Activated CD8-positive, alpha-beta memory T cell treated with anti-CD3 and anti-CD28 coated beads for 1 hour (primary cell): ENCODE measurements around the gene ARHGAP33.
"Not testable (repeated sequence)": the region's sequence is repeated elsewhere in the genome, so short reads cannot be mapped to it uniquely, and the experiment has no call there.

Experiments used
- DNase-seq, 2 donors: peaks; one replicate each; pipeline ENCODE4 v3.0.0-alpha.2; 2020; ENCODE audit warnings: low read depth in 1 of 2; ENCODE audit errors: extremely low read depth in 1 of 2

The ARHGAP33 gene

GRCh38 chr19:35754370-35755130, 20.8 kb upstream of the ARHGAP33 start:
- DNase-seq = no peak

- DNase-seq = no peak
Observed at GRCh38 chr19:35755131-35755549, 20.2 kb upstream of the ARHGAP33 start.

DNA sequence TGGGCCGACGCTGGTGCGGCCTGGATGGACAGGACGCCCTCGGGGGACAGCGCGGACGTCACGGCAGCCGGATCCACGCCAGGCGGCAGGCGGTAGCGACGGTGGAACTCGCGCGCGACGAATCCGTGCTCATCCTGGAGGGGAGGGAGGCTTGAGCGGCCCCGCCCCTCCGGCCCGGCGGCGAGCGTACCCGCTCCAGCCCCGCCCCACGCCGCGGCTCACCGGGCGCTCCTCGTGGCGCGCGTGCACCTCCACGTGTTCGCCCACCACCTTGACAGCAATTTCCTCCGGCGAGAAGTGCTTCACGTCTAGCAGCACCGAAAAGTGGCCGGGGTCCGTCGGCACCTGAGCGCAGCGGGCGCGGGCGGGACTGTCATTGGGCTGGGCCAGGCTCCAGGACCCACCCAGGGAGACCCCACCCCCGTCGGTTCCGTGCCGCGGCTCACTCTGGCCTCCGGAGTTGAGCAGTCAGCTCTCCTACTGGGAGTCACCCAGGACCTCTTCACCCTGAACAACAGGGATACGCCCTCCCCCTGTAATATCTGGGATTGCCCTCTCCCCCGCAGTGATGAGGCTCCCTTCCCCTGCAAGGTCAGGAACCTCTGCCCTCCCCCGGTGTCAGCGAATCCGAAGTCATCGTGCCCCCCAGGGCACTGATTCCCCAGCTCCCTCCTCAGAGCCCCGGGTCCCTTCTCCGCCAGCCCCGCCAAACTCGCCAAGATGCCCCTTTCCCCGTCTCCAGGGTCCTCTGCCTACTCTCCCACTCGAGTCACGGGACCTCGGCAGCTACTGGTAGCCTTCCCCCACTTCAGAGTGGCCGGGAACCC, 19.6 kb upstream of the ARHGAP33 start:
- no peak for DNase-seq

DNA sequence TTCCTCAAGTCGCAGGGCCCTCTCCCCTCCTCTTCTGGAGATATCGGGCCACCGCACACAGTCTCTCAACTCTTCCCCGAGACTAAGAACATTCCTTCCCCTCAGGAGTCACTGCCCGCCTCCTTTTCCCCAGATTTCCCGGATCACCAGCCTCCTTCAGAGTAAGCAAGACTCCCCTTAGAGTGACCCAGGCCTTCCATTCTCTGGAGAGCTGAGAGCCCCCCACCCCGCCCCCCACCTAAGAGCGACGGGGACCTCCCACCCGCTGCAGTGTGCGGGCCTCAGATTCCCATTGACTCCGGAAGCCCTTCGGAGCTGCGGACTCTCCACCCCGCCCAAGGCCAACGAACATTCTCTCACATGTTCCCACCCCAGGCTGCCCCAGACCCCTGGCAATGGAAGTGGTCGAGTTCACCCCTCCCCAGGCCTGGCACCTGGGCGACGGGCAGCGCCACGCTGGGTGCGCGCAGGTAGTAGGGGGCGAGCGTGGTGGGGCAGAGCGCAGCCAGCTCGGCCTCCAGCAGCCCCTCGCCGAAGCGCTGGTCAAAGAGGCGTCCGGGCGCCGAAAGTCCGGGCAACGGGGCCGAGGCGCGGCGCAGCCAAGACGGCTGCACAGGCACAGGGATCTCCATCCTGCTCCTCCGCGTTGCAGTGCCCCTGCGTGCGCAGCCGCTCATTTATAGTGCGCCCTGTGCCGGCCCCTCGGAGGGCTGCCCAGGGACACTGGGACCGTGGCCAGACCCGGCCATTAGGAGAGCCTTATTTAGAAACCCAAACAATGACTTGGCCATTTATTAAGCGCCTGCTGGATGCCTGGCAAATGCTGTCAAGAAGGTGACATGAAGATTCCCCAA, 18.8 kb upstream of the ARHGAP33 start, which contains the start of gene HSPB6:
TSS of gene HSPB6 (minus strand) at position 653 of the 854 bp plus-strand sequence. CDS start at position 632, 21 bp downstream.
- no peak for DNase-seq

GRCh38 chr19:35757231-35757748, 18.1 kb upstream of the ARHGAP33 start:
- DNase-seq = no peak

DNA sequence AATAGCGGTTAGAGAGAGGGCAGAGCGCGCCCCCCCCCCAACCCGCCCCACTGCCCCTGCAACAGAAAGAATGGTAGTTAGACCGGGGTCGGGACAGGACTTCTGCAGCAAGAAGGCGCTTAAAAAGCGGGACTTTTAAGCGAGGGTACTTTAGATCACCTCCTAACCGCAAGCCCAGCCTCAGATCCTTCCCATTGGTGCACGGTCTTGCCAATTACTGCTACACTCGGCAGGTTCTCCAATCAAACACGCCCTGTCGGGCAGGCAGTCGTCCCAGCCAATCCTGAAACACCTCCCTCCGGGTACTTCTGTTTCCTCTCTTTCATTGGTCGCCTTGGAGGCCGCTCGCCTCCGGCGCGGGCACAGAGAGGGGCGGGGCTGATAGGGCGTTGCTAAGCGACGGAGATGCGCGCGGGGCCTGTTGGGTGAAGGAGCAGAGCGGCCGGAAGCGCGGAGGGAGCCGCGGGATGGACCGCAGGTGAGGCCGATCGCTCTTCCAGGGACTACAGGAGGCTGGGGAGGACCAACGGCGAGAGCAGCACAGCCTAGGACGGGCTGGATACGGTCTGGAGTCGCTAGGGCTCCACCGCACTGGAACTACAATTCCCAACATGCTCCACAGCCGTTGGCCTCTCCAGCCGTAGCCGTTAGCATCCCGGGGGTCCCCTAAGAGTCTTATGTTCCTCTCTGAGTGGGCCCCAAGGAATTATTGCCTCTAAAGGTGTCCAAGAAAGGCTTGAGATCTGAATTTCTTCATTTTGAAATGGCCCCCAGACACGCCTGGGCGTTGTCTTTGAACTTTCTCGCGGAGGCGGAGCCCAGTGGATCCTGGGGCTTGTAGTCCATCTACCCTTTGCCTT, 17.4 kb upstream of the ARHGAP33 start, which contains the start of gene PROSER3:
TSS of gene PROSER3 (plus strand) at position 428 of the 860 bp plus-strand sequence. CDS start at position 468, 40 bp downstream.
- peak; percentile 94 to 96 for DNase-seq

DNA sequence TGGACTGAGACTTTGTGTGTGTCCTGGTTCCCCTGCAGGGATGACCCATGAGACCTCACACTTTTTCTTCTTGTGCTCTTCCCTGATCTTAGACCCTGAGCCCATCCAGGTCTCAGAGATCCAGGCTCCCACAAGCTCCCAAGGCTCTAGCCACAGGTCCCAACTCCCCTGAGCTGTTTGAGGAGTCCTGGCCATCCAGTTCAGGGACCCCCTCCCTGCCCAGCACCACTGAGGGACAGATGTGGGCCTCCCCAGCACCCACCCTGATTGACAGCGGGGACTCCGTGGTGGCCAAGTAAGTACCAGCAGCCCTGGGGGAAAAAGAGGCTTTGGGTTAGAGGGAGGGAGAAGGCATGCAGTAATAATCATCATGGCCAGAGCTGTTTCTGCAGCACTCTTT, 15.7 kb upstream of the ARHGAP33 start:
- DNase-seq = no peak

DNA sequence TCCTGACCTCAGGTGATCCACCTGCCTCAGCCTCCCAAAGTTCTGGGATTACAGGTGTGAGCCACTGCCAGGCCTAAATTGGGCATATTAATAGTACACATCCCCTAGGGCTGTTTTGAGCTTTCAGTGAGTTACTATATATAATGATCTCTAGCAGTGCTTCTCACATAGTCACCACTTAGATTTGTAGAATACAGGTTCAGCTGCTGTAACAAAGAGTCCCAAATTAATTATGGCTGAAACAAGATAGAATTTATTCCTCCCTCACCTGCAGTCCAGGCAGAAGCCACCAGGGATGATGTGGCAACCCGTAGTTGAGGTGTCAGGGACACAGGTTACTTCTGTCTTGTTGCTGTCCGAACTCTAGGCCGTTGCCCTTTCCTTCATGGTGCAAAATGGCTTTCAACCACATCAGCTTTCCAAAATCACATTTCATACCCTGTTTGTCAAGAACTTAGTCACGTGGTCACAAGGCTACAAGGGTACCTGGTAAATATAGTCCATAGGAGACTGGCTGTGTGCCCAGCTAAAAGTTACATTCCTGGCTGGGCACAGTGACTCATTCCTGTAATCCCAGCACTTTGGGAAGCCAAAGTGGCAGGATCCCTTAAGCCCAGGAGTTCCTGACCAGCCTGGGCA, 14.5 kb upstream of the ARHGAP33 start:
- DNase-seq = no peak

GRCh38 chr19:35764432-35765315, 10.7 kb upstream of the ARHGAP33 start:
- no peak for DNase-seq

GRCh38 chr19:35766571-35767104, 8.7 kb upstream of the ARHGAP33 start:
- DNase-seq = no peak

GRCh38 chr19:35767288-35768081, 7.9 kb upstream of the ARHGAP33 start:
- DNase-seq = no peak

GRCh38 chr19:35768082-35768421, 7.3 kb upstream of the ARHGAP33 start:
- DNase-seq = no peak

- DNase-seq = not testable (repeated sequence)
Observed at GRCh38 chr19:35772362-35772761, 3.0 kb upstream of the ARHGAP33 start.

- DNase-seq = no peak
Observed at GRCh38 chr19:35773020-35773806, 2.2 kb upstream of the ARHGAP33 start.

- DNase-seq = no peak
Observed at GRCh38 chr19:35774274-35775045, 904 bp upstream of the ARHGAP33 start.

DNA sequence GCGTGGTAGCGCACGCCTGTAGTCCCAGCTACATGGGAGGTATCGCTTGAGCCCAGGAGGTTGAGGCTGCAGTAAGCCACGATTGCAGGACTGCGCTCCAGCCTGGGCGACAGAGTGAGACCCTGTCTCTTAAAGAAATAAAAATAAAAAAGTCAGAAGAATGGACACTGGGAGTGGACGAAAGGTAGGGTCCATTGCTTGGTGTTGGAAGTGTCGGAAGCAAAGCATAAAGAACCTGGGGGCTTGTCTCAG, 392 bp upstream of the ARHGAP33 start:
- DNase-seq = no peak
